Hepatocyte (in vitro differentiated cells): Measurements from ENCODE around the gene MAD1L1.

ENCODE experiments used
- CTCF ChIP-seq: fragments of 200-600 bp; sonication (generic); IDR thresholded peaks from 2 replicates; pipeline ENCODE4 v1.5.1; 2016; ENCODE audit warnings: antibody characterized with exemption, mild to moderate bottlenecking; ENCODE audit not compliant: poor library complexity
- EZH2 ChIP-seq: fragments of 200-600 bp; sonication (generic); IDR thresholded peaks from 2 replicates; pipeline ENCODE4 v1.6.1; 2016; ENCODE audit warnings: antibody characterized with exemption, mild to moderate bottlenecking, borderline replicate concordance

GRCh38 chr7:1882451-1882850, 350.3 kb downstream of the MAD1L1 start:
- no peak for TF ChIP-seq CTCF
- no peak for TF ChIP-seq EZH2
